DND-41 (cell line): ENCODE results near the gene TCERG1L.

Source experiments
- ATAC-seq: fragments of 200-7000 bp; cut with Tn5 transposase; 3 replicates; pipeline ENCODE4 v1.9.1; 2021; ENCODE audit warnings: low read depth; ENCODE audit not compliant: insufficient read depth
- DNase-seq: peaks from one replicate; pipeline ENCODE4 v3.0.0-alpha.2; 2020
- H2AFZ ChIP-seq: 2 replicates; pipeline ENCODE4 v1.6.0; 2012; ENCODE audit warnings: low read depth, low read length
- H3K27ac ChIP-seq: 2 replicates; pipeline ENCODE4 v1.5.1; 2012; ENCODE audit warnings: low read length, inconsistent platforms
- H3K27me3 ChIP-seq: fragments of 200-600 bp; sonication (generic); 2 replicates; pipeline ENCODE4 v1.6.0; 2012; ENCODE audit warnings: low read length, mild to moderate bottlenecking, inconsistent platforms; ENCODE audit not compliant: insufficient read depth, poor library complexity
- H3K36me3 ChIP-seq: 2 replicates; pipeline ENCODE4 v1.5.1; 2012; ENCODE audit warnings: low read length, inconsistent platforms; ENCODE audit not compliant: insufficient read depth
- H3K4me1 ChIP-seq: 2 replicates; pipeline ENCODE4 v1.5.1; 2012; ENCODE audit warnings: mild to moderate bottlenecking, low read length; ENCODE audit not compliant: insufficient read depth
- H3K4me2 ChIP-seq: 2 replicates; pipeline ENCODE4 v1.6.0; 2012; ENCODE audit warnings: mild to moderate bottlenecking, moderate library complexity, low read length, inconsistent platforms; ENCODE audit not compliant: insufficient read depth
- H3K4me3 ChIP-seq, 2 experiments: fragments of 200-600 bp in 1 of 2; shearing (Covaris generic) in 1 of 2; 2 replicates each; pipeline ENCODE4 v1.5.1; 2012 to 2016; ENCODE audit warnings: inconsistent platforms in 2 of 2, low read length in 2 of 2, mild to moderate bottlenecking in 2 of 2, low read depth in 1 of 2, moderate library complexity in 1 of 2
- H3K79me2 ChIP-seq: 2 replicates; pipeline ENCODE4 v1.6.0; 2012; ENCODE audit warnings: low read length, inconsistent platforms; ENCODE audit not compliant: insufficient read depth
- H3K9ac ChIP-seq: 2 replicates; pipeline ENCODE4 v1.6.0; 2012; ENCODE audit warnings: low read depth, mild to moderate bottlenecking, inconsistent platforms, low read length, moderate library complexity
- H3K9me3 ChIP-seq: 2 replicates; pipeline ENCODE4 v1.5.1; 2012; ENCODE audit warnings: low read length, moderate library complexity, mild to moderate bottlenecking, inconsistent platforms; ENCODE audit not compliant: insufficient read depth, severe bottlenecking
- H4K20me1 ChIP-seq: 2 replicates; pipeline ENCODE4 v1.6.0; 2012; ENCODE audit warnings: low read length; ENCODE audit not compliant: insufficient read depth
- CTCF ChIP-seq: IDR thresholded peaks from 2 replicates; pipeline ENCODE4 v1.5.1; 2012; ENCODE audit warnings: borderline replicate concordance, low read length, moderate library complexity, mild to moderate bottlenecking; ENCODE audit not compliant: poor library complexity, severe bottlenecking; ENCODE audit errors: extremely low read depth
- EZH2 ChIP-seq: IDR thresholded peaks from 3 replicates; pipeline ENCODE4 v1.6.1; 2012; ENCODE audit warnings: borderline replicate concordance, low read depth, mild to moderate bottlenecking, moderate library complexity, low read length, inconsistent platforms; ENCODE audit not compliant: severe bottlenecking

TCERG1L gene

GRCh38 chr10:131344747-131345146 lies 33.2 kb upstream of the TCERG1L start:
- no peaks in the 10 kb centered on the region for H3K9me3 ChIP-seq
- no peaks in the 10 kb centered on the region for H3K36me3 ChIP-seq
- DNase-seq (no peak), ATAC-seq (no peak)
- H3K27ac ChIP-seq: no peak overlapping the region
- no peak overlapping the region for H3K4me2 ChIP-seq
- no peaks in the 10 kb centered on the region for H3K79me2 ChIP-seq
- no peak overlapping the region for H3K4me3 ChIP-seq
- no peaks in the 10 kb centered on the region for H3K4me1 ChIP-seq
- no peaks in the 10 kb centered on the region for H4K20me1 ChIP-seq
- no peak overlapping the region for H3K9ac ChIP-seq
- TF ChIP-seq CTCF: no peak
- no peak overlapping the region for H2AFZ ChIP-seq
- no peaks in the 10 kb centered on the region for H3K27me3 ChIP-seq

- Histone ChIP-seq H3K4me2 (no peak overlapping the region), H3K4me3 (no peak overlapping the region), H3K4me1 (no peaks in the 10 kb centered on the region), H4K20me1 (no peaks in the 10 kb centered on the region), H3K36me3 (no peaks in the 10 kb centered on the region), H2AFZ (no peak overlapping the region), H3K79me2 (no peaks in the 10 kb centered on the region), H3K9ac (no peak overlapping the region), H3K27me3 (no peaks in the 10 kb centered on the region), H3K9me3 (no peaks in the 10 kb centered on the region), H3K27ac (no peak overlapping the region)
- DNase-seq (no peak), ATAC-seq (no peak)
- TF ChIP-seq CTCF (no peak), EZH2 (no peak)
Measured at GRCh38 chr10:131337741-131338140, 26.2 kb upstream of the TCERG1L start.

GRCh38 chr10:131332821-131333220 lies 21.3 kb upstream of the TCERG1L start:
- H3K27me3 ChIP-seq: no peaks in the 10 kb centered on the region
- DNase-seq: no peak
- no peaks in the 10 kb centered on the region for H3K79me2 ChIP-seq
- H3K27ac ChIP-seq: no peak overlapping the region
- H3K4me2 ChIP-seq: no peak overlapping the region
- TF ChIP-seq CTCF (no peak), EZH2 (no peak)
- no peak overlapping the region for H2AFZ ChIP-seq
- no peak overlapping the region for H3K9ac ChIP-seq
- H3K4me1 ChIP-seq: no peaks in the 10 kb centered on the region
- H3K9me3 ChIP-seq: no peaks in the 10 kb centered on the region
- ATAC-seq: no peak
- no peak overlapping the region for H3K4me3 ChIP-seq
- H3K36me3 ChIP-seq: no peaks in the 10 kb centered on the region
- no peaks in the 10 kb centered on the region for H4K20me1 ChIP-seq

- TF ChIP-seq EZH2 (no peak), CTCF (no peak)
- H3K4me3 ChIP-seq: no peak overlapping the region
- ATAC-seq (no peak), DNase-seq (no peak)
- H4K20me1 ChIP-seq: no peaks in the 10 kb centered on the region
- H3K9me3 ChIP-seq: no peaks in the 10 kb centered on the region
- no peaks in the 10 kb centered on the region for H3K27me3 ChIP-seq
- H2AFZ ChIP-seq: no peak overlapping the region
- no peaks in the 10 kb centered on the region for H3K79me2 ChIP-seq
- H3K27ac ChIP-seq: no peak overlapping the region
- no peaks in the 10 kb centered on the region for H3K4me1 ChIP-seq
- H3K9ac ChIP-seq: no peak overlapping the region
- no peaks in the 10 kb centered on the region for H3K36me3 ChIP-seq
- no peak overlapping the region for H3K4me2 ChIP-seq
Measured at GRCh38 chr10:131323880-131324279, 12.4 kb upstream of the TCERG1L start.
